Thyroid gland (tissue), 4 donors: ENCODE results near the gene TCP1.

ENCODE experiments used
- CTCF ChIP-seq, 6 experiments: fragments of 200-600 bp in 3 of 6; fragments of 450-650 bp in 3 of 6; sonication (generic) in 3 of 6; IDR thresholded peaks; one replicate each; pipeline ENCODE4 v1.5.1; 2016 to 2019; ENCODE audit warnings: antibody characterized with exemption in 6 of 6, mild to moderate bottlenecking in 2 of 6, inconsistent platforms in 1 of 6, moderate library complexity in 1 of 6
- POLR2A ChIP-seq, 2 donors: fragments of 450-650 bp; IDR thresholded peaks; one replicate each; pipeline ENCODE4 v1.6.1; 2017; ENCODE audit warnings: antibody characterized with exemption in 2 of 2, mild to moderate bottlenecking in 2 of 2, moderate library complexity in 1 of 2

- TF ChIP-seq CTCF (IDR thresholded peaks at IDR 0.05) (no peak), POLR2A (IDR thresholded peaks at IDR 0.05) (no peak)
Measured at GRCh38 chr6:159805440-159806020, 16.1 kb upstream of the TCP1 start.
